GM13977 (cell line): ENCODE results near the gene PAM.

ENCODE experiments used
- DNase-seq: peaks from one replicate; pipeline ENCODE4 v3.0.0; 2012; ENCODE audit warnings: low spot score
- in situ Hi-C: fragments of 300-500 bp; cut with MboI; formaldehyde crosslinking; loops from one replicate; pipeline ENCODE4 v1.12.0; 2022; ENCODE audit warnings: low sequenced_read_pairs, low pct_unique_long_range_greater_than_20kb, mixed read lengths, inconsistent platforms; ENCODE audit not compliant: unreplicated experiment
- TF ChIP-seq, protein P1 (sequence below): IDR thresholded peaks from 2 replicates; pipeline ENCODE4 v1.5.1; 2012; ENCODE audit warnings: mild to moderate bottlenecking, control low read depth; ENCODE audit not compliant: insufficient read depth; ENCODE audit errors: extremely low read depth, missing control alignments

Gene PAM

DNA sequence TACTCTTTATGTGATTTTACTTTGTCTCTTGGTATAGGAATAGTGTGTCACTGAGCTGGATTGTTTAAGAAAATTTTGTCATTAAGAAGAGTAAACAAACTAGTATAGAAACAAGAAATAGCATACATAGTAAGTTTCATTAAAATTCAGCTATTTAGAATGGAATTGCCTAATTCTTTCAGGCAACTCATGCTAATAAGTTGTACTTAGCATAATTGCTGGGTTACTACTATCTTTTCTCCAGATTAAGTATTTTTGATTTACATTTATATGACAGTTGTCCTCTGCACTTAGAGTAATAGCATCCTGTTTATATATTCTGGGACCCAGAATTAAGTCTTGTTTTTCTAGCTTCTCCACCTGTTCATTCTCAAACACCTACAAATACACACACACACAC, 85.9 kb downstream of the PAM start:
- TF ChIP-seq, protein P1, sequence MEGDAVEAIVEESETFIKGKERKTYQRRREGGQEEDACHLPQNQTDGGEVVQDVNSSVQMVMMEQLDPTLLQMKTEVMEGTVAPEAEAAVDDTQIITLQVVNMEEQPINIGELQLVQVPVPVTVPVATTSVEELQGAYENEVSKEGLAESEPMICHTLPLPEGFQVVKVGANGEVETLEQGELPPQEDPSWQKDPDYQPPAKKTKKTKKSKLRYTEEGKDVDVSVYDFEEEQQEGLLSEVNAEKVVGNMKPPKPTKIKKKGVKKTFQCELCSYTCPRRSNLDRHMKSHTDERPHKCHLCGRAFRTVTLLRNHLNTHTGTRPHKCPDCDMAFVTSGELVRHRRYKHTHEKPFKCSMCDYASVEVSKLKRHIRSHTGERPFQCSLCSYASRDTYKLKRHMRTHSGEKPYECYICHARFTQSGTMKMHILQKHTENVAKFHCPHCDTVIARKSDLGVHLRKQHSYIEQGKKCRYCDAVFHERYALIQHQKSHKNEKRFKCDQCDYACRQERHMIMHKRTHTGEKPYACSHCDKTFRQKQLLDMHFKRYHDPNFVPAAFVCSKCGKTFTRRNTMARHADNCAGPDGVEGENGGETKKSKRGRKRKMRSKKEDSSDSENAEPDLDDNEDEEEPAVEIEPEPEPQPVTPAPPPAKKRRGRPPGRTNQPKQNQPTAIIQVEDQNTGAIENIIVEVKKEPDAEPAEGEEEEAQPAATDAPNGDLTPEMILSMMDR = no peak
- in situ Hi-C loops = no loop called here
- DNase-seq = no peak

DNA sequence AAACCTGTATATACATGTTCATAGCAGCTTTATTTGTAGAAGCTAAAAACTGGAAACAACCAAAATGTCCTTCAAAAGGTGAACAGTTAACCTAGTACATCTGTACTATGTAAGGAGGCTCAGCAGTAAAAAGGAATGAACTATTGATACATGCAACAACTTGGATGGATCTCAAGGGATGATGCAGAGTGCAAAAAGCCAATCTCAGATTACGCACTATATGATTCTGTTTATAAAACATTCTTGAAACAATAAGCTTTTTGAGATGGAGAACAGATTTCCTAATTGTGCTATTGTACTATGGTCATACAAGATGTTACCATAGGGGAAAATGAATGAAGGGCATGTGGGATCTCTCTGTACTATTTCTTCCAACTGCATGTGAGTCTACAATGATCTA, 88.9 kb downstream of the PAM start:
- no peak for DNase-seq
- in situ Hi-C loops = no loop called here
- TF ChIP-seq, protein P1 = no peak

DNA sequence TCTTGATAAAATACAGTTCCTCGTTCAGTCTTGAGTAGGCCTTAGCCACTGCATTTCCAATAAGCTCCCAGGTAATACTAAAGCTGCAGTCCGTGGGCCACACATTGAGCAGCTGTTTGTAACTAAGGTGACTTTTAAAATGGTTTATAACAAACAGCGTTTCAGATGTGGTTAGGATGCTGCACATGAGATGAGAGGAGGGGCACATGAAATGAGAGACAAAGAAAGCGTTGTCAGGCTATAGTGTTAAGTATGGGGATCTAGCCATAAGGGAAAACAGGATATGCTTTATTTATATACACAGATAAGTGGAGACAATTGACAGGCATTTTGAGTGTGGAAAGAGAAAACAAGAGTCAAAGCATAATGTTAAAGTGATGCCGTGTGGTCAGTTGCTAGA, 89.9 kb downstream of the PAM start:
- in situ Hi-C loops = no loop called here
- TF ChIP-seq, protein P1 = no peak
- no peak for DNase-seq

DNA sequence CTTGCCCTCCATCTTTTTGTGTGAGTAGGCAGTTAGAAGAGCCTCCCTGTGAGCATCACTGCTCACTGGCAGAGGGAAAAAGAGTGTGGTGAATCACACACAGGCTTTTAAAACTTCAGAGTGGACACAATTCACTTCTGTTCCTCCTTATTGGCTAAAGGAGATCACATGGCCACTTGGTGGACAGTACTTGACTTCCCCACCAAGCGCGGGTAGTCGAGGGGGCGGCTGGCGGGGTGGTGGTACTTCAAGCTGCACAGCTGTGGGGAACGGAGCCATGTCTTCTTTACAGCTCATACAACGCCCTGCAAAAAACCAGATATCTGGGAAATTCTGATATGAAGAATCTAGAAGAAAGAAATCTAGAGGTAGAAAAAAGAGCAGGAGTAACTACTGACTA, 95.4 kb downstream of the PAM start:
- no peak for DNase-seq
- in situ Hi-C loops = no loop called here
- TF ChIP-seq, protein P1 = no peak

DNA sequence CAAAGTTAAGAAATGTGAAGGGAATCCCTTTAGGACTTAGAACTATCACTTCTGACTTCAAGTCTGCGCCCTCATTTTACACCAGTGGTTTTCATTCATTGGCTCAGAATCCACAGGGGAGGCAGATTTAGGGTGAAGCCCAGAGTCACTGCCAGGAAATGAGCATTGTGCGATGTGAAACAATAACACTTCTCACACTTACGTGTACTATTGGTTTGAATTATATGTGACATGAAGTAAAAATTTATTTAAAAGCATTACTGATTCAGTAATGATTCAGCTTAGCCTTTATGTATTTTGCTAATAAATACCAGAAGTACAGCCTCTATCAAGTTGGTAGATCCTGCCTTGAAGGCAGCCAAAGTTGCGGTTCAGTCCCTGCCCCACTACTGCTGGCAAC, 98.6 kb downstream of the PAM start:
- TF ChIP-seq, protein P1 = no peak
- DNase-seq = no peak
- in situ Hi-C loops = no loop called here

DNA sequence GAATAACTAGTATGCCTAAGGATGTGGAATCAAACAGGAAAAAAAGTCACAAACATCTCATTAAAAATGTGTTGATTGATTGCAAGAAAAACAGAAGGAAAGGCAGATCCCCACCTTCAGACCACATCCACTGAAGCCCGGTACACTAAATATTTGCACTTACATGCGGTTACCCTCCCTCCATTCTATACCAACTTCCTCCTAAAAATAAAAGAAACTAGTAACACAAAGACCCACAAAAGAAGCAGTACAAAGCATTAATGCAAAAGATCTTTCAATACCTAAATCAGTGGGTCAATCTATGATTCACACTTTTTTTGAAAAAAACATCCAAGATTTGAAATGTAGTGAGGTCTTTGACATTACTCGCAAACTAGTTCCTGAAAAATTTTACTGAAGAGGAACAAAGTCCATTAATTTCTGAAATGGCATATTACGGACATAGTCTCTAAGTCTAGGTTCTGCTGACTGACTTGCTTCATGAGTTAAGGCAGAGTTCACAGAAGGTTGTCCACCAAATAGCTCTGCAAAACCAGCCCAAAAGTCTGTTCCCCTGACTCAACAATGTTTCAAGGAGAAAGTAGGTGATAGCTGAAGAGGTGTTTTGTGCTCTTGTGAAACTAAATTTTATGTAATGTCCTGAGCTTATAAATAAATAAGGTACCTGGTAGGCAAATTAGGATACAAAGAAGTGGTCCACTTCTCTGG, 100.7 kb downstream of the PAM start:
- no peak for DNase-seq
- TF ChIP-seq, protein P1 = no peak

More for the DNA sequence above, 100.7 kb downstream of the PAM start:
- in situ Hi-C loops = no loop called here
